Retina (tissue), 1 donor: ENCODE data around the gene ITGA5.
A peak's percentile ranks its signal among the peaks of the same experiment; 100 is the strongest.

ENCODE experiments used
- DNase-seq: peaks from one replicate; pipeline ENCODE4 v3.0.0-alpha.2; 2016

Gene ITGA5

DNA sequence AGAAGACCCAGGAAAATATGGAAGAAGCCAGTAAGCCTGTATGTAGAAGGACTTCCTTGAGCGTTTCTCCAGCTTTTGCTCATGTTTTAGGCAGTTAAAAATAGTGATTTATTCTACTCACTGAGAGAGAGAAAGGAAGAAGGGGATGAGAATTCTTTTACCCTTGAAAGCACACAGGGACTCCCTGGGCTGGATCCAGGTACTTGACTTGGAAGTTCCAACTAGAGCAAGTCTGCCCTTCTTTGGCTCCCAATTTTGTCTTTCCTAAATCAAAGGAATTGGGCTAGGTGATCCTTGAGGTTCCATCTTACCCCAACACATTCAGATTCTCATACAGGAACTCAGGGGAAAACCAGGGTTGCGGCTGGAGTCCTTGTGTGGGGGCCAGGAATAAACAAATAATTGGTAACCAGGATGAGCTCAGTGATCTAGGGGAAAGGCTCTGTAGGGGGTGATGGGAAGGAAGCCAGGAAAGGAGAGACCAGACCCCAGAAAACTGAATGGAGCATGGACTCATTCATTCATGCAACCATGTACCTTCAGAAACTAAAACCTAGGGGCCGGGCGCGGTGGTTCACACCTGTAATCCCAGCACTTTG is 11.5 kb upstream of the ITGA5 start:
- no peak for DNase-seq

DNA sequence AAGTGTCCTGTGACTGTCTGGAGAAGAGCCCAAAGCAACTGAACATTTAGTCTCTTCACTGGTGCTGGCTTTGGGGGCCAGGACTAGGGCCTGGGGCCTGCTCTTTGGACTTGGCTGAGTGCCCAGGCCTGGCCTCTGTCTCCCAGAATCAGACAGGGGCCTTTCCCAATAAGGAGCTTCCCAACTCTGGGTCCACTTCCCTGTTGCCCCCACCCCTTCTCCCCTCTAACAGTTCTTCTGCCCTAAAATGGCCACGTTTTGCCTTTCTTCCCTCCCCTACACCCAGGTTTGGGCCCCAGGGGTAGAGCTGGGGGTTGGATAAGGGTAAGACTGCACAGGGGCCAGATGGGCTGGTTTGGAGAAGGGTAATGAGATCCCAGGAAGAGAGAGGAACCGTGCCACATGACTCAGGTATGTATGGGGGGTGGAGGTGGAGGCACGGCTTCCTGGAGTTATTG is 10.0 kb upstream of the ITGA5 start:
- DNase-seq, result no peak

- no peak for DNase-seq
These were observed 9.3 kb upstream of the ITGA5 start for GRCh38 chr12:54428050-54429013.

DNA sequence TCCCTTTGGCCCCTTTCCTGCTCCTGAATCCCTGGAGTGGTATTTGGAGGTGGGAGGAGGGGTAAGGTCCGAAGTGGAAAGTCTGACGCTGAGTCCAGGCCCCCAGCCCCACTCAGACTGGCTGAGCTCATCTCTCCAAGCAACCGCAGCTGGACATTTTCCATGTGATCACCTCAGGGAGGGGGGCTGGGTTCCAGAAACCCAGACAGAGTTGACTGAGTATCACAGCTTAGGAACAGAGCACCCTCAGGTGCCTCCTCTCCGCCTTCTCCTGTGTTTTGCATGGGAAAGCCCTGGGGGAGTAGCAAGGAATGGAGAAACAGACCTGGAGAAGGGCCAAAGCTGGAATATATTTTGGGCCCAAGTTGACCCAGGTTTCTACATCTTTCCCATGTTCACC is 8.0 kb upstream of the ITGA5 start:
- DNase-seq, result no peak

DNA sequence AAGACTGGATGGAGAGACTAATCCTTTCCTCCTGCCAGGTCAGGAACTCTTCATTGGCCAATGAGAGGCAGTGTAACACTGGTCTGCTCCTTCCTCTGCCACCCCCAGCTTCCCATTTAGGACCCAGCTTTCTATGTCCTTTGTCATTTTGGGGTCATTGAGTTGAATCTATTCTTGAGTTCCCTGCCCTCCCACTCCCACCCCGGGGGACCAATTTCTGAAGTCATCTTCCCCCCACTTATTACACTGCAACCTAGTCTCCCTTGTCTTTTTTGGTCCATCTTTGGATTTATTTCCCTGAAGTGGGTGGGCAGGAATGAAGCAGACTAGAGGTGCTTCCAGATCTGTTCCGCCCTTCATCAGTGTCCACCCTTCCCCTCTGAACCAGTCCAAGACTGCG is 7.6 kb upstream of the ITGA5 start:
- no peak for DNase-seq

- DNase-seq, result no peak
These were observed 6.6 kb upstream of the ITGA5 start for GRCh38 chr12:54425702-54426101.

GRCh38 chr12:54424224-54424623 is 5.2 kb upstream of the ITGA5 start:
- no peak for DNase-seq

DNA sequence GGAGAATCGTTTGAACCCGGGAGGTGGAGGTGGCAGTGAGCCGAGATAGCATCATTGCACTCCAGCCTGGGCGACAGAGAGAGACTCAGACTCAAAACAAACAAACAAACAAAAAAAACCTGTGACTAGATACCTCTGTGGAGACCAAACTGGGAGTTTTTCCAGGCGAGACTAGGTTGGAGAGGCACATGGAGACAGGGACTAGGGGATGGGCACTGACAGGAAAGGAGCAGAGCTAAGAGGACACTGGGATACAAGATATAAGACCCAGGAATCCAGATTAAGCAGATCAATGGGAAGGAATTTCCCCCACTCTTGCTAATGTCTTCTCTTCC is 4.7 kb upstream of the ITGA5 start:
- no peak for DNase-seq

DNA sequence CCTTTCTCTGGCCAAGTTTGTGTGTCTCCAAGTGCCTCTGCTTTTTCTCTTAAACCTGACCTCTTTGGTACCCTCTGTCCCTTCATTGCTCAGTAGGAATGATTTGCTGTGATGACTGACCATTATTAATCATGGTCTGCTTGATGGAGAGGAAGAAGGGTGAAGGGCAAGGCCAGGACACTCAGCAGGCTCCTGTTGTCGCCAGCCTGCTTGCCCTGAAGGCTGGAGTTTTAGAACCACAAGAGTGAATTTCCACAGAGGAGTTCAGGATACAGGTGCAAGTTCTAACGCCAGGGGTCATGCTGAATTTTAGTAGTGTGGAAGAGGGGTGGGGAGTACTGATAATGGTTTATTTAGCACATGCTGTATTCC is 2.8 kb upstream of the ITGA5 start:
- DNase-seq, result no peak

GRCh38 chr12:54421175-54421878 is 2.3 kb upstream of the ITGA5 start:
- no peak for DNase-seq

DNA sequence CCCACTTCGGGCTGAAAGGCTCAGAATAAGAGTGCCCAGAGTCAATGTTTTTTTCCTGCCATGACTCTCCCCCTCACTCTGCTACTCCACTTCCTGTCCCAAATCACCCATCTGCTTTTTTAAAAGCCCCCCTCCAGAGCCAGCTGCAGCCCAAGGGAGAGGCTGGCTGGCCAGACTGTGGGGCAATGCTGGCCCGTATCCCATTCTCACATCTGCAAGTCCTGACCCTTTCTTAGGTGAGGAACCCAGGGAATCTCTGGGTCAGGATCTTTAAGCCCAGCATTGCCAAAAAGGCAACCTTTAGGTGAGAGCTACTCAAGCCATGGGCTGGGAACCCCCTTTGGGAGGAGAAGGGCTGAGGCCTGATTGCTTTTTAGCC is 1.7 kb upstream of the ITGA5 start:
- DNase-seq, result no peak

DNA sequence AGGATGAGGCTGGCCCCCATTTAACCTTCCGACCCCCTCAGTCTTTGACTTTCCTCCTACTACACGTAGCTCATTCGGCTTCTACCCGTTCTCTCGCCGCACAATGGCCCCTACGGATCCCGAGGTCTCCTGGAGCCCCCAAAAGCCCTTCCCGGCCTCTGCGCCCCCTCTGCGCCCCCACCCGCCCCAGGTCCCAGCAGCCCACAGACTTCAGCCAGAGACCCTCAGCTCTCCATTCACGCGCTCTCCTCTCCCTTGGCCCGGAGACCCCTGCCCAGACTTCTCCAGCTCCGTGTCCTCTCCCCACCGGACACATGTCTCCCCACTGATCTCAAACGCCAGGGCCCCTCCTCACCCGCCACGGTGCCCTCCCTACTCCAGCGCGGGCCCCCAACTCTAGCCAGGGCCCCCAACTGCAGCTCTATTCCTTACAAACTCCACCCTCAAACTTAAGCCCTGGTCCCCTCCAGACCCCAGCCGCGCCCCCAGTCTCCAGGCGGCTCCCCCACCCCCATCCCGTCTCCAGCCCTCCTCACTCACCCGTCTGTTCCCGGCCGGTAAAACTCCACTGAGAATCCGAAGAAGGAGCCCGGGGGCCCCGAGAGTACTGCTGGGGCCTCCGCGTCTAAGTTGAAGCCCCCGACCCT is 502 bp downstream of the ITGA5 start:
- DNase-seq, result peak; percentile 58

GRCh38 chr12:54417712-54418440 is 1.2 kb downstream of the ITGA5 start:
- DNase-seq, result no peak

GRCh38 chr12:54416687-54417603 is 2.1 kb downstream of the ITGA5 start:
- no peak for DNase-seq

DNA sequence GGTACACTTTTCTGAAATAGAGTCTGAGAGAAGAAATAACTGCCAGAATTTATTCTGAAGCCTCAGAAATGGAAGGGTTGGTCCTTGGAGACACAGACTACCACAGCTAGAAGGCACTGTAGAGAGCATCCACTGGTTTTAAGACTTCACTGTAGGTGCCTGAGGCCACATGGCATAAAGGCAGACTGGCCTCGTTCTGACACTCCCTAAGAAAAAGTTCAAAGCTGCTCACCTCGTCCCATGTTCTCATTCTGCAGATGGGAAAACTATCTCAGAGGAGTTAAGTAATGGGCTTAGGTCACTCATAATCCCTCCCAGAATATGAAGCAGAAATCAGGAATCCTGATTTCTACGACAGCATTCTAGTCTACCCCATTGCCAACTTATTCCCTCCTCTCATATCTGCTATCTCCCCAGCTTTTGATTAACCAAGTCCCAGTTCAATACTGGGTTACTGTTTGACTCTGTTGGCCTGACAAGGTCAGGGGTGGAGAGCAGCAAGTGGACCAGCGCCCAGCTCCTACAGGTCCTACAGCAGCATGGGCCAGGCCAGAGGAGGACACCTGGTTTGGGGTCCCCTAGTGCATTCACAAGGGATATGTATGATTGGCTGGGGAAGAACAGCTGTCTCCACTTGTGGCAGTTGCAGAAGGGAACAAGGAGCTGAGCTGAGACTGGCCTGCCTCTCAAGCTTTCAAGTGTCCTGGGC is 3.7 kb downstream of the ITGA5 start:
- DNase-seq, result no peak

DNA sequence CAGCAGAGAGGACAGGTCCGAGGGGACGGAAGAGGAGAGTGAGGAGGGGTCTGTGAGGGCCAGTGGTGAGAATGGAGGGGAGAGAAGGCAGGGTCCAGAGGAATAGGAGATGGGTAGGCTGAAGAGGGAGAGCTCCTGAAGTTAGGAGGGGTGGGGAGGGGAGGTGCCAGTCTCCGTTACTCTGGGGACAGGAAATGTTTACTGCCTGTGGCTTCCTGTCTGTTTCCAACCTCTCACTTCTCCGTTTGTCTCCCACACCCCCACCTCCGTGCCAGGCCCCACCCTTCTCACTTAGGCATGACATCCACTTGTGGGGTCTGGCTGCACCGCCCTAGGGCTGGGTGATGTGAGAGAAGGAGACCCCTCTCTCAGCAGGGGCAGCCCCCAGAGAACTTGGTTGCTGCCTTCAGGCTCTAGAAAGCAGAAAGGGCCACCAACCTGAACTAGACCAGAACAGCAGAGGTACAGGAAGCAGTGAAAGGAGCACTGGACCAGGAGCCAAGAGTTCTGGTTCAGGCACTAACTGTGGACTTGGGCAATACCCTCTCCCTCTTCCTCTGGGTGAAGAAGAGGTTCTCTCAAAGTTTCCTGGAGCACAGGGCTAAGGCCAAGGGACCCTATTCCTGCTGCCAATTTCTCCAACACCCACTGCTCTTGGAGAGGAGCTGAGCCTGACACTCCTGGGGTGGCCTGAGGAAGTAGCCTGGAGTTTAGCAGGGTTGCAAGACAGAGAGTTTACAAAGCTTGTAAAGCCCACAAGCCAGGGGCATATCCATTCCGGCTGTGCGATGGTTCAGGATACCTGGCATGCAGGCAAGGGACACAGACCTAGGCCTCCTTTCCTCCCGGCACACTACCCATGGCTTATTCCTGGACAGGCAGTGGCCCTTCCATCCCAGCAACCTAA is 5.5 kb downstream of the ITGA5 start:
- no peak for DNase-seq

GRCh38 chr12:54412786-54413185 is 6.3 kb downstream of the ITGA5 start:
- no peak for DNase-seq

DNA sequence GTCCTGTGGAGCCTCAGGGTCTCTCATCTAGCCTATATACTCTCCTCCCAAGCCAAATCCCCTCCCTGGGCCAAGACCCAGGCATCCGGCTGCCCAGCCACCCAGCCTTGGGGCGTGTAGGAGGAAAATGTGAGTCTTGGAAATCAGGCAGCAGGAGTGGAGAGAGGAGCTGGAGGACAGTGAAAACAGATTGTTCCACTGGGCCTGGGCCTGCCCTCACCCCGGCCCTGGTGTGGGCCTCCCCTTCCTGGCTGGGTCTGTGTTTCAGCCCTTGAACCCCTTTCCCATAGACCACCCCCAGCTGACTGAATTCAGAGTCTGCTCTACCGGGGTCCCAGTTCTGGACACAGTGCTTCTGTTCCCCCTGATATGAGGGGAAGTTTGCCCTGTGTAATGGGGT is 6.7 kb downstream of the ITGA5 start:
- no peak for DNase-seq

GRCh38 chr12:54411391-54412241 is 7.5 kb downstream of the ITGA5 start:
- DNase-seq, result no peak
